ENCODE results near the gene HMOX2. TPM values are rescaled to one million over a fixed set of nuclear protein-coding genes. Genes with fewer than 3 reads are reported as not detected.
A peak's percentile ranks its signal among the peaks of the same experiment; 100 is the strongest.

Gene HMOX2
- total and polyA plus RNA-seq, 2 of the 13 experiments (the other 11 are each of a cell fraction or from before 2014, with no cell fraction given) = 60.3 to 70.4 TPM

- no TSS peak for BruUV-seq (replicated peaks)
- peak; percentile 82 for DNase-seq (ENCODE audit: low spot score)
- WGBS (ENCODE audit: low lambda C conversion rate) = 72% methylated on average over 30 of the region's 60 CpGs
- peaks cover 42% of the 10 kb centered on the region for H3K4me1 ChIP-seq (ENCODE audit: insufficient read depth, low read length)
- no peak within 1 kb of the TSS for H2AFZ ChIP-seq (ENCODE audit: low read length)
- no peaks in the 10 kb centered on the region for H3K27me3 ChIP-seq (ENCODE audit: control insufficient read depth in 1 of 2, insufficient read depth in 2 of 2, low read length in 2 of 2)
- H3K36me3 ChIP-seq (replicated peaks in 1 of 2; ENCODE audit: control insufficient read depth in 1 of 2, insufficient read depth in 2 of 2, low read length in 2 of 2) = no peaks in the 10 kb centered on the region
- intact Hi-C loops (cut with micrococcal nuclease; ENCODE audit: unreplicated experiment) = loop anchor here (1.0 kb wide), 1 partner anchor 13 kb away; no protein-coding TSS in a partner anchor
- CTCF ChIA-PET (ENCODE audit: low intra/inter-chr PET ratio, low total read pairs) = no interaction called here
- H3K9ac ChIP-seq (ENCODE audit: insufficient read depth, low read depth, low read length) = peak within 1 kb of the TSS; percentile 70
- H4K20me1 ChIP-seq (ENCODE audit: insufficient read depth, low read length) = no peaks in the 10 kb centered on the region
- in situ Hi-C loops (cut with HindIII; ENCODE audit: extremely low pct_ligation_motif_present, low pct_unique_long_range_greater_than_20kb) = no loop called here
- FAIRE-seq = no peak
- H3K27ac ChIP-seq (ENCODE audit: extremely low read length, insufficient read depth, low read length) = peak within 1 kb of the TSS; percentile 74
- no peaks in the 10 kb centered on the region for H3K9me3 ChIP-seq (ENCODE audit: low read length)
- peak within 1 kb of the TSS; percentile 91 for H3K4me2 ChIP-seq (ENCODE audit: low read depth, low read length)
- H3K79me2 ChIP-seq (ENCODE audit: insufficient read depth, low read length) = peaks cover 20% of the 10 kb centered on the region
- ATAC-seq = peak; percentile 65
- POLR2A ChIA-PET = interaction anchor here (10.7 kb wide), 1 partner anchor 14 kb away, joined by 175 read pairs; no protein-coding TSS in a partner anchor
- peak within 1 kb of the TSS; percentile 60 to 71 (median 64) for H3K4me3 ChIP-seq (replicated peaks in 1 of 3; ENCODE audit: insufficient read depth in 1 of 3, low read depth in 2 of 3, low read length in 3 of 3)
- TF ChIP-seq, protein P1, sequence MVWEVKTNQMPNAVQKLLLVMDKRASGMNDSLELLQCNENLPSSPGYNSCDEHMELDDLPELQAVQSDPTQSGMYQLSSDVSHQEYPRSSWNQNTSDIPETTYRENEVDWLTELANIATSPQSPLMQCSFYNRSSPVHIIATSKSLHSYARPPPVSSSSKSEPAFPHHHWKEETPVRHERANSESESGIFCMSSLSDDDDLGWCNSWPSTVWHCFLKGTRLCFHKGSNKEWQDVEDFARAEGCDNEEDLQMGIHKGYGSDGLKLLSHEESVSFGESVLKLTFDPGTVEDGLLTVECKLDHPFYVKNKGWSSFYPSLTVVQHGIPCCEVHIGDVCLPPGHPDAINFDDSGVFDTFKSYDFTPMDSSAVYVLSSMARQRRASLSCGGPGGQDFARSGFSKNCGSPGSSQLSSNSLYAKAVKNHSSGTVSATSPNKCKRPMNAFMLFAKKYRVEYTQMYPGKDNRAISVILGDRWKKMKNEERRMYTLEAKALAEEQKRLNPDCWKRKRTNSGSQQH (CRISPR knock-in tag; IDR thresholded peaks at IDR 0.05; ENCODE audit: low read depth) = no peak
- TF ChIP-seq ZNF567 (CRISPR knock-in tag; IDR thresholded peaks at IDR 0.05; ENCODE audit: borderline replicate concordance) (no peak), ZNF235 (CRISPR knock-in tag; IDR thresholded peaks at IDR 0.05; ENCODE audit: borderline replicate concordance) (no peak), ZNF160 (CRISPR knock-in tag; IDR thresholded peaks at IDR 0.05) (0 out of 2 replicates have a peak, but pooled peaks have one; percentile 23), SP2 (CRISPR knock-in tag; IDR thresholded peaks at IDR 0.05) (peak; percentile 1; the same call in 1 of the 2 replicates), NFYB (CRISPR knock-in tag; IDR thresholded peaks at IDR 0.05) (0 out of 2 replicates have a peak, but pooled peaks have one; percentile 47), ARNT (IDR thresholded peaks at IDR 0.05) (no peak), ARNT2 (CRISPR knock-in tag; IDR thresholded peaks at IDR 0.05; ENCODE audit: low read depth) (peak; percentile 70; the same call in 1 of the 2 replicates), TOPORS (CRISPR knock-in tag; IDR thresholded peaks at IDR 0.05) (0 out of 2 replicates have a peak, but pooled peaks have one; percentile 46), DMTF1 (CRISPR knock-in tag; IDR thresholded peaks at IDR 0.05) (no peak), ARNTL (CRISPR knock-in tag; IDR thresholded peaks at IDR 0.05) (peak; percentile 83), ZNF879 (CRISPR knock-in tag; IDR thresholded peaks at IDR 0.05) (no peak), ZNF644 (CRISPR knock-in tag; IDR thresholded peaks at IDR 0.05; ENCODE audit: low read depth) (no peak)
- TF ChIP-seq, protein P2, sequence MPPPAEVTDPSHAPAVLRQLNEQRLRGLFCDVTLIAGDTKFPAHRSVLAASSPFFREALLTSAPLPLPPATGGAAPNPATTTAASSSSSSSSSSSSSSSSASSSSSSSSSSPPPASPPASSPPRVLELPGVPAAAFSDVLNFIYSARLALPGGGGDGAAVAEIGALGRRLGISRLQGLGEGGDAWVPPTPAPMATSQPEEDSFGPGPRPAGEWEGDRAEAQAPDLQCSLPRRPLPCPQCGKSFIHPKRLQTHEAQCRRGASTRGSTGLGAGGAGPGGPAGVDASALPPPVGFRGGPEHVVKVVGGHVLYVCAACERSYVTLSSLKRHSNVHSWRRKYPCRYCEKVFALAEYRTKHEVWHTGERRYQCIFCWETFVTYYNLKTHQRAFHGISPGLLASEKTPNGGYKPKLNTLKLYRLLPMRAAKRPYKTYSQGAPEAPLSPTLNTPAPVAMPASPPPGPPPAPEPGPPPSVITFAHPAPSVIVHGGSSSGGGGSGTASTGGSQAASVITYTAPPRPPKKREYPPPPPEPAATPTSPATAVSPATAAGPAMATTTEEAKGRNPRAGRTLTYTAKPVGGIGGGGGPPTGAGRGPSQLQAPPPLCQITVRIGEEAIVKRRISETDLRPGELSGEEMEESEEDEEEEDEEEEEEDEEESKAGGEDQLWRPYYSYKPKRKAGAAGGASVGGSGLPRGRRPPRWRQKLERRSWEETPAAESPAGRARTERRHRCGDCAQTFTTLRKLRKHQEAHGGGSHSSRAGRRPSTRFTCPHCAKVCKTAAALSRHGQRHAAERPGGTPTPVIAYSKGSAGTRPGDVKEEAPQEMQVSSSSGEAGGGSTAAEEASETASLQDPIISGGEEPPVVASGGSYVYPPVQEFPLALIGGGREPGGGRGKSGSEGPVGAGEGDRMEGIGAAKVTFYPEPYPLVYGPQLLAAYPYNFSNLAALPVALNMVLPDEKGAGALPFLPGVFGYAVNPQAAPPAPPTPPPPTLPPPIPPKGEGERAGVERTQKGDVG (CRISPR knock-in tag; IDR thresholded peaks at IDR 0.05; ENCODE audit: borderline replicate concordance) = peak; percentile 62; the same call in 1 of the 2 replicates
- TF ChIP-seq, protein P3, sequence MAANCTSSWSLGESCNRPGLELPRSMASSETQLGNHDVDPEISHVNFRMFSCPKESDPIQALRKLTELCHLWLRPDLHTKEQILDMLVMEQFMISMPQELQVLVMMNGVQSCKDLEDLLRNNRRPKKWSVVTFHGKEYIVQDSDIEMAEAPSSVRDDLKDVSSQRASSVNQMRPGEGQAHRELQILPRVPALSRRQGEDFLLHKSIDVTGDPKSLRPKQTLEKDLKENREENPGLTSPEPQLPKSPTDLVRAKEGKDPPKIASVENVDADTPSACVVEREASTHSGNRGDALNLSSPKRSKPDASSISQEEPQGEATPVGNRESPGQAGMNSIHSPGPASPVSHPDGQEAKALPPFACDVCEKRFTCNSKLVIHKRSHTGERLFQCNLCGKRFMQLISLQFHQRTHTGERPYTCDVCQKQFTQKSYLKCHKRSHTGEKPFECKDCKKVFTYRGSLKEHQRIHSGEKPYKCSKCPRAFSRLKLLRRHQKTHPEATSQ (CRISPR knock-in tag; IDR thresholded peaks at IDR 0.05; ENCODE audit: borderline replicate concordance) = no peak
These were observed 1.8 kb upstream of the HMOX2 start, which contains the start of gene NMRAL1 for GRCh38 chr16:4474192-4474961. TSS of gene NMRAL1 (minus strand) at chr16:4474625. CDS start at chr16:4474132, 493 bp downstream.
